Anterior cingulate cortex (tissue), 58 donors: ENCODE results near the gene HGFAC.

Experiments used
- DNase-seq, 58 donors: peaks; one replicate each; lab custom pipeline; 2025; lab: John Stamatoyannopoulos, UW

The HGFAC gene

GRCh38 chr4:3497523-3498389 lies 56.0 kb downstream of the HGFAC start:
- no peak for DNase-seq

GRCh38 chr4:3498407-3498806 lies 56.6 kb downstream of the HGFAC start:
- no peak for DNase-seq
